Keratinocyte (primary cell): Measurements from ENCODE around the gene TNS3.

Experiments used
- CTCF ChIP-seq, 3 experiments: IDR thresholded peaks in 1 of 3; conservative IDR thresholded peaks in 1 of 3; optimal IDR thresholded peaks in 1 of 3; 2 replicates in 2 of 3; 3 replicates in 1 of 3; pipeline versions ENCODE3 to v1.5.1; 2011; ENCODE audit warnings: low read length in 3 of 3, mild to moderate bottlenecking in 3 of 3, moderate library complexity in 2 of 3, control low read depth in 1 of 3, inconsistent platforms in 1 of 3; ENCODE audit not compliant: insufficient read depth in 2 of 3; ENCODE audit errors: extremely low read depth in 1 of 3
- EZH2 ChIP-seq: IDR thresholded peaks from one replicate; pipeline ENCODE4 v1.6.1; 2012; ENCODE audit warnings: inconsistent platforms, mild to moderate bottlenecking, low read length, moderate library complexity

- TF ChIP-seq CTCF (optimal IDR thresholded peaks at IDR 0.05 in 1 of 3, IDR thresholded peaks at IDR 0.05 in 1 of 3, conservative IDR thresholded peaks at IDR 0.05 in 1 of 3; ENCODE audit: extremely low read depth in 1 of 3, insufficient read depth in 2 of 3, low read length in 3 of 3) (no peak), EZH2 (no peak)
Observed at GRCh38 chr7:47259682-47260081, 322.2 kb downstream of the TNS3 start.
